Gastroesophageal sphincter (tissue), 3 donors: ENCODE results near the gene FUT2.

Experiments
- CTCF ChIP-seq, 4 experiments: fragments of 200-600 bp in 2 of 4; fragments of 450-650 bp in 2 of 4; sonication (generic) in 1 of 4; IDR thresholded peaks; one replicate each; pipeline ENCODE4 v1.5.1; 2017 to 2019; ENCODE audit warnings: antibody characterized with exemption in 4 of 4, mild to moderate bottlenecking in 2 of 4, moderate library complexity in 2 of 4
- EP300 ChIP-seq: sonication (generic); formaldehyde crosslinking; IDR thresholded peaks from one replicate; pipeline ENCODE4 v1.6.1; 2017; ENCODE audit warnings: antibody characterized with exemption, mild to moderate bottlenecking
- POLR2A ChIP-seq, 2 donors: fragments of 450-650 bp; IDR thresholded peaks; one replicate each; pipeline ENCODE4 v1.6.1; 2017; ENCODE audit warnings: antibody characterized with exemption in 2 of 2, mild to moderate bottlenecking in 2 of 2, moderate library complexity in 1 of 2
- POLR2AphosphoS5 ChIP-seq: sonication (generic); formaldehyde crosslinking; IDR thresholded peaks from one replicate; pipeline ENCODE4 v1.6.1; 2017; ENCODE audit warnings: antibody characterized with exemption

DNA sequence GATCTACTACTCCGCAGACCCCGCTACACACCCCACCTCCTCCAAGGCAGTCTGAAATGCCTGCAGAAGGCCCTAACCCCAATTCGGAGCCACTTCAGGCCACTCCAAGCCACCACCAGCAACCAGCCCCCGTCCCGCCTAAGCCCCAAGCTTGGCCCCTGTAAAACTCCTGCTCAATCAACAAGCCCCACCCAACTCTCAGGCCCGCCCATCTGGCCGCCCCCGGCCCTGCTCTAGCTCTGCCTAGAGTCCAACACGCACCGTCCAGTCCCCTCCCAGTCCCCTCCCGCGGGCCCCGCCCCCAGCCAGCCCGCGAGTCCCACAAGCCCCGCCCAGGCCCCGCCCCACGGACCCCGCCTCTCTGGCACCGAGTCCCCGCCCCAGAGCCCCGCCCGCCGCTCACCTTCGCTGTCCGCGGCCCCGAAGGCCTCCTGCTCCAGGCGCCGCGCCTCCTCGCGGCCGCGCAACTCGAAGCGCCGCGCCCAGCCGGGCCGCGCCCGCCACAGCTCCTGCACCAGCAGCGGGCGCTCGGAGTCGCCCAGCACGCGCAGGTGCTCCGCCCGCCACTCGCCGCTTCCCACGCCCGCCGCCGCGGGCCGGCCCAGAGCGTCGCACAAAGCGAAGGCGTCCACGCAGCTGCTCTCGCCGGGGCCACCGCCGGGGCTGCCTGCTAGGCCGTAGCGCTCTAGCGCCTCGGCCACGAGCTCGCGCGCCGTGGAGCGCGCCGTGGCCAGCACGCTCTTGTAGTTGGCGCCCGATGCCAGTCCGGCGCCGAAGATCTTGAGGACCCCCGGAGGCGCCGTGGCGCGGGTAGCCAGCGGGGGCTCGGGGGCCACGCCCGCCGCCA lies 43.0 kb downstream of the FUT2 start:
- TF ChIP-seq CTCF (IDR thresholded peaks at IDR 0.05) (peak in 3 of 4 experiments; percentile 59 to 69 (median 67)), POLR2AphosphoS5 (no peak), POLR2A (IDR thresholded peaks at IDR 0.05) (no peak), EP300 (no peak)
